GM18499 (cell line): ENCODE measurements around the gene STKLD1.
A peak's percentile ranks its signal among the peaks of the same experiment; 100 is the strongest.
"Not testable (repeated sequence)": the region's sequence is repeated elsewhere in the genome, so short reads cannot be mapped to it uniquely, and the experiment has no call there.

ENCODE experiments used
- ATAC-seq: cut with Tn5 transposase; IDR thresholded peaks from one replicate; pipeline ENCODE4 v1.9.1; 2021; ENCODE audit warnings: moderate number of reproducible peaks; ENCODE audit not compliant: insufficient read depth, unreplicated experiment

The STKLD1 gene

GRCh38 chr9:133360400-133361393 lies 15.5 kb upstream of the STKLD1 start:
- ATAC-seq = no peak

GRCh38 chr9:133361507-133362092 lies 14.6 kb upstream of the STKLD1 start:
- no peak for ATAC-seq

- ATAC-seq = no peak
These were observed 13.7 kb upstream of the STKLD1 start for GRCh38 chr9:133362359-133363044.

- no peak for ATAC-seq
These were observed 9.7 kb upstream of the STKLD1 start for GRCh38 chr9:133366435-133366834.

GRCh38 chr9:133367221-133367620 lies 8.9 kb upstream of the STKLD1 start:
- ATAC-seq = no peak

- no peak for ATAC-seq
These were observed 8.4 kb upstream of the STKLD1 start for GRCh38 chr9:133367778-133368177.

GRCh38 chr9:133368249-133368881 lies 7.8 kb upstream of the STKLD1 start:
- ATAC-seq = no peak

GRCh38 chr9:133369422-133369821 lies 6.7 kb upstream of the STKLD1 start:
- ATAC-seq = no peak

GRCh38 chr9:133369933-133370332 lies 6.2 kb upstream of the STKLD1 start:
- no peak for ATAC-seq

- ATAC-seq = no peak
These were observed 5.5 kb upstream of the STKLD1 start for GRCh38 chr9:133370685-133371084.

- no peak for ATAC-seq
These were observed 4.9 kb upstream of the STKLD1 start for GRCh38 chr9:133371261-133371711.

GRCh38 chr9:133372144-133372543 lies 4.0 kb upstream of the STKLD1 start:
- no peak for ATAC-seq

GRCh38 chr9:133374612-133375115 lies 1.5 kb upstream of the STKLD1 start:
- no peak for ATAC-seq

- ATAC-seq = peak; percentile 7
These were observed 946 bp upstream of the STKLD1 start for GRCh38 chr9:133375116-133375723.

GRCh38 chr9:133377280-133377679 lies 1.1 kb downstream of the STKLD1 start:
- not testable (repeated sequence) for ATAC-seq

- no peak for ATAC-seq
These were observed 1.6 kb downstream of the STKLD1 start for GRCh38 chr9:133377721-133378216.

GRCh38 chr9:133378408-133378962 lies 2.3 kb downstream of the STKLD1 start:
- ATAC-seq = no peak

- ATAC-seq = no peak
These were observed 3.3 kb downstream of the STKLD1 start for GRCh38 chr9:133379153-133380086.
